NB4 (cell line): ENCODE data around the gene AP5S1.

Experiments
- MYC ChIP-seq: IDR thresholded peaks from 2 replicates; pipeline ENCODE4 v1.6.1; 2011; ENCODE audit warnings: low read depth, low read length
- POLR2A ChIP-seq: IDR thresholded peaks from 2 replicates; pipeline ENCODE4 v1.6.1; 2011; ENCODE audit warnings: mild to moderate bottlenecking; ENCODE audit not compliant: insufficient read length; ENCODE audit errors: extremely low read depth
- TF ChIP-seq, protein P1 (sequence below): IDR thresholded peaks from one replicate; pipeline ENCODE4 v1.5.1; 2012; ENCODE audit warnings: low read depth, low read length
- TF ChIP-seq, protein P2 (sequence below): IDR thresholded peaks from 2 replicates; pipeline ENCODE4 v1.6.1; 2011; ENCODE audit warnings: low read depth, low read length

DNA sequence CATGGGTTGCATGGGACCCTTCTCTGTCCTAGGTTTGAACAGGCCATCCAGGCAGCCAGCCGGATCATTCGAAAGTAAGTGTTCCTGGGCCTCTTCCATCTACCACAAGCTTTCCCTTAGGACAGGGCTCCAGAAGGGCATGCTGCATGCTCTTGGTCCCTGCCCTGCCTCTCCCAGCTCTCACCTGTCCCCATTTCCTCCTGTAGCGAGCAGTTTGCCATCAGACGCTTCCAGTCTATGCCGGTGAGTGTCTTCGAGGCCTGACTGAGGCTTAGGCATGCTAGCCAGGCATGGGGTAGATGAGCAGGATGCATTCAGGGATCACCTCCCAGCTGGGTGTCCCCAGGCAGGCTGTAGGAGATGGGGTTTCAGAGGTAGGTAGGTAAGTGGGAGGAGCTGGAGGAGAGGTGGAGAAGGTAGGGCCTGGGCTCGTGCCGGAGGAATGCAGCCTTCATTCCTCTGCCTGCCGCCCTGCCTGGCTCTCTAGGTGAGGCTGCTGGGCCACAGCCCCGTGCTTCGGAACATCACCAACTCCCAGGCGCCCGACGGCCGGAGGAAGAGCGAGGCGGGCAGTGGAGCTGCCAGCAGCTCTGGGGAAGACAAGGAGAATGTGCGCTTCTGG is 20.0 kb upstream of the AP5S1 start:
- TF ChIP-seq, protein P1, sequence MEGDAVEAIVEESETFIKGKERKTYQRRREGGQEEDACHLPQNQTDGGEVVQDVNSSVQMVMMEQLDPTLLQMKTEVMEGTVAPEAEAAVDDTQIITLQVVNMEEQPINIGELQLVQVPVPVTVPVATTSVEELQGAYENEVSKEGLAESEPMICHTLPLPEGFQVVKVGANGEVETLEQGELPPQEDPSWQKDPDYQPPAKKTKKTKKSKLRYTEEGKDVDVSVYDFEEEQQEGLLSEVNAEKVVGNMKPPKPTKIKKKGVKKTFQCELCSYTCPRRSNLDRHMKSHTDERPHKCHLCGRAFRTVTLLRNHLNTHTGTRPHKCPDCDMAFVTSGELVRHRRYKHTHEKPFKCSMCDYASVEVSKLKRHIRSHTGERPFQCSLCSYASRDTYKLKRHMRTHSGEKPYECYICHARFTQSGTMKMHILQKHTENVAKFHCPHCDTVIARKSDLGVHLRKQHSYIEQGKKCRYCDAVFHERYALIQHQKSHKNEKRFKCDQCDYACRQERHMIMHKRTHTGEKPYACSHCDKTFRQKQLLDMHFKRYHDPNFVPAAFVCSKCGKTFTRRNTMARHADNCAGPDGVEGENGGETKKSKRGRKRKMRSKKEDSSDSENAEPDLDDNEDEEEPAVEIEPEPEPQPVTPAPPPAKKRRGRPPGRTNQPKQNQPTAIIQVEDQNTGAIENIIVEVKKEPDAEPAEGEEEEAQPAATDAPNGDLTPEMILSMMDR: no peak
- no peak for TF ChIP-seq POLR2A
- TF ChIP-seq, protein P2, sequence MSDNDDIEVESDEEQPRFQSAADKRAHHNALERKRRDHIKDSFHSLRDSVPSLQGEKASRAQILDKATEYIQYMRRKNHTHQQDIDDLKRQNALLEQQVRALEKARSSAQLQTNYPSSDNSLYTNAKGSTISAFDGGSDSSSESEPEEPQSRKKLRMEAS: no peak
- TF ChIP-seq MYC: no peak
